ENCODE results near the gene SLX9. TPM values are rescaled to one million over a fixed set of nuclear protein-coding genes. Genes with fewer than 3 reads are reported as not detected.

SLX9 gene, protein sequence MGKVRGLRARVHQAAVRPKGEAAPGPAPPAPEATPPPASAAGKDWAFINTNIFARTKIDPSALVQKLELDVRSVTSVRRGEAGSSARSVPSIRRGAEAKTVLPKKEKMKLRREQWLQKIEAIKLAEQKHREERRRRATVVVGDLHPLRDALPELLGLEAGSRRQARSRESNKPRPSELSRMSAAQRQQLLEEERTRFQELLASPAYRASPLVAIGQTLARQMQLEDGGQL
- total RNA-seq: 47.2 and 49.3 TPM in 2 replicates

DNA sequence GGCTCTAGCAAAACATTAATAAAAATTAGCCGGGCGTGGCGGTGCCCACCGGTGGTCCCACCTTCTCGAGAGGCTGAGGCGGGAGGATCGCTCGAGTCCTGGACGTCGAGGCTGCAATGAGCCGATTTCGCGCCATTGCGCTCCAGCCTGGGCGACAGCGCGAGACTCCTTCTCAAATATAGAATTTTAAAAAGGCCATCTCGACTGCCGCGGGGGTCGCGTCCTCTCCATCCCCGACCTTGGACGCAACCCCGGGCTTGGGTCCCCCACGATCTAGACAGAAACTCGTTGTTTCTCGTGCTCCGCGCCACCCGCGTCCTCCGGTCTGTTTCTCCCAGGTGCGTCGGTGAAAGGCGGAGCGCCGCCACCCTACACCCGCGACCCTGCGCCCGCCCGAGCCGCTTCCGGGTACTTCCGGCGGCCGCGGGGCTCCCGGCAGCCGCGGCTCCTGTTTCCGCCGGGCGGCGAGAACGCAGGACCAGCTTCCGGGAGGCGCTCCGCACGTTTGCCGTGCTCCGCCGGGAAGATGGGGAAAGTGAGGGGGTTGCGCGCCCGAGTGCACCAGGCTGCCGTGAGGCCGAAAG lies at the start of gene SLX9:
Gene SLX9 (plus strand): TSS at position 498 of the 584 bp plus-strand sequence. CDS start 29 bp downstream, at position 527.
- intact Hi-C loops (cut with micrococcal nuclease): loop anchor here (2.0 to 5.0 kb wide), 2 partner anchors 19 to 138 kb away; partner anchors contain the start of gene ITGB2

DNA sequence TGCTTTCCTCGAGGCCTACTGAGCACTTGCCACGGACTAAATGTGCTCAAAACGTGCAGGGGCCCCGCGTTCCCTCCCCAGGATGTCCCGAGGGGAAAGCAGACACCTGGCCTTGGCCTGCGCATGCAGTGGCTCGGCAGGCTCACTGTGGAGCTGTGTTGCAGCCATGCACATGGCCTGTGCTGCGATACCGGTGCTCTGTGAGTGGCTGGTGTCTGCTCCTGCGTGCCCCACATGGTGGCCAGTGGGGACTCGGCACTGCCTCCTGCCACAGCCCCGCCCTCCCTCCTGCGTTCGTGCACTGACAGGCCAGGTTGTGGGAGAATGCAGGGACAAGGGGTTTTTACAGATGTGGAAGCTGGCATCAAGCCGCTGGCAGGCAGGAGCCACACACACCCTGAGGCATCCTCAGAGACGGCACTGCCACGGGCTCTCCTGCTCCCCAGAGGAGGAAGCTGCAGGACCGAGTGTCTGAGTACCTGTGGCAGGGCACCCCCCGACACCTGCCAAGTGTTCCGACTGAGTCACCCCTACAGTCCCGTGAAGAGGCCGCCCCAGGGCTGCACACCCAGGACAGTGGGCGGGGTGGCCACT lies 49.4 kb upstream of the SLX9 start:
- intact Hi-C loops (cut with micrococcal nuclease): loop anchor here (5.0 kb wide), 1 partner anchor 247 kb away; no protein-coding TSS in a partner anchor

DNA sequence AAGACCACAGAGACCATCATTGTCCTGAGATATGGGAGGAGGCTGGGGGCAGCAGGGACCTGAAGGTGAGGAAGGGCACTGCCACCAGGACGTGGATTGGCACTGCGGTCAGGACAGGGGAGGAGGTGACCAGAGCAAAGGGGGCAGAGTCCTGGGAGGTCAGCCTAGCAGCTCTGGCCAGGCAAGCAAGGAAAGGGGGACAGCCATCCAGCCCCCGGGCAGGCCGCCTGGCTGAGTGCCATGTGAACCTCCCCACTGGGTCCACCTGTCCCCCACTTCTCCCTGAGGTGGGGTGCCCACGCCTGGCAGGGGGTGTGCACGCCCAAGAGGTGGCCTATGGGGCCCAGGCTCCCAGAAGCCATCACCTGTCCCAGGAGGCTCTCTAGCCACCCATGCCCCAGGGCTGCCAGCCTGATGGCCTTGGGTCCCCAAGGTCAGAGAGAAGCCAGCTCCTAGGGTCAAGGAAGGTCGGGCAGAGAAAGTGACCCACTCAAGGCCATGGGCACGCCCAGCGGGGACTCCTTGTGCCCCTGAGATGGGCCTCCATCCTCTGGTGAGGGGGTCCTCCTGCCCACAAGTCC lies 48.8 kb upstream of the SLX9 start:
- intact Hi-C loops (cut with micrococcal nuclease): loop anchor here (5.0 kb wide), 1 partner anchor 246 kb away; no protein-coding TSS in a partner anchor

DNA sequence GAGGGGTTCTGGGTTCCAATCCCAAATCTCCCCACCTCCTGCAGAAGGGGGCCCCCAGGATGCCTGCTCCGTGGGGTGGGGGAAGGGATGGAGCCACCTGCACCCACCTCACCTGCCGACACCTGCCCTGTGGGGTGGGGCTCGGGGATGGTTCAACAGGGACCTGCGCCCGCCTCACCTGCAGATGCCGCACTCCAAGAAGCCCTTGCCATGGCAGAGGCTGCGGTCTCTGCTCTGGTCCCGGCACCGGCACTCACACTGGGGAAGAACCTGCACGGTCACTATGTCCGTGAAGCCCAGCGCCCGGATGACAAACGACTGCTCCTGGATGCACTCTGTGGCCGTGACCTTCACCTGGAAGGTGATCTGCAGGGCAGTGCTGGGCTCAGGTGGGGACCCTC lies 48.2 kb upstream of the SLX9 start:
- intact Hi-C loops (cut with micrococcal nuclease): loop anchor here (1.0 to 5.0 kb wide), 6 partner anchors 16 to 548 kb away; partner anchors contain the start of gene UBE2G2

DNA sequence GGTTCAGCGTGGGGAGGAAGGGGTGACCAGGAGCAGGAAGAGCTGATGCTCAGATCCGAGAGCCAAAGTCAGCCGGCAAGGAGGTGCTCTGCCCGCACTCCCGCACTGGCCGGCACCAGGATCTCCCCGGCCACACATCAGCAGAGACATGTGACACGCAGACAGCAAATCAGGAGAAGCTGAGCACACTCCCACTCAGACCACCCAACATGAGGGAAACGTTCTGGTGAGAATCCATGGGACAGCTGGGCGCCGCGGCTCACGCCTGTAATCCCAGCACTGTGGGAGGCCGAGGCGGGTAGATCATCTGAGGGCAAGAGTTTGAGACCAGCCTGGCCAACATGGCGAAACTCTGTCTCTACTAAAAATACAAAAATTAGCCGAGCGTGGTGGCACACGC lies 47.7 kb upstream of the SLX9 start:
- intact Hi-C loops (cut with micrococcal nuclease): loop anchor here (1.0 to 5.0 kb wide), 6 partner anchors 17 to 547 kb away; partner anchors contain the start of gene UBE2G2

DNA sequence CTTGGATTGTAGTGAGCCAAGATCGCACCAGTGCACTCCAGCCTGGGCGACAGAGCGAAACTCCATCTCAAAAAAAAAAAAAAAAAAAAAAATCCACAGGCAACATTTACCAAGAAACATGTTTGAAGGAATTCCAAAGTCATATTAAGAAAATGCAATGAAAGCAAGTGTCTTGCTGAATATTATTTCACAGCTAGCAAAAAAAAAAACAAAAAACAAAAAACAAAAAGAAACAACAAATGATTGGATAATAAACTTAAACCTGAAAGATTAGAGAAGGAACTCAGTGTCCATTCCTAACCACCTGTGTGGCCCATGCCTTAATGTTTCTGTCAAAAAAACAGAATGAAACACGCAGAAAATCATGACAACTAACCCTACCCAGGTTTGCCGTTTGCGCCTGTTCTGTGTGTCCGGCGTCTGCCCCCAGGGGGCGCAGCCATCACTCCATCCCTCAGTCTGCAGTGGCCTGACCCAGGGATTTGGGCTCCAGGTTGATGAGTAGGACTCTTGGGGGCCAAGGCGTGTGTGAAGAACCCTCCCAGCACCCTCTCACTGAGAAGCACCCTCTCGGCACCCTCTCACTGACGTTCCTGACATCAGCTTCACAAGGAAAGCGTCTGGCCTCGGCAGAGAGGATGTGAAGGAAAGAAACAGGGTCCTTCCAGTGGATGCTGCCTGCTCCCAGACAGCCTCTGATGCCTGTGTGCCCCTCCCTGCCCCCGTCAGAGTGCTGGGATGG lies 47.1 kb upstream of the SLX9 start:
- intact Hi-C loops (cut with micrococcal nuclease): loop anchor here (1.0 to 5.0 kb wide), 6 partner anchors 17 to 547 kb away; partner anchors contain the start of gene UBE2G2

DNA sequence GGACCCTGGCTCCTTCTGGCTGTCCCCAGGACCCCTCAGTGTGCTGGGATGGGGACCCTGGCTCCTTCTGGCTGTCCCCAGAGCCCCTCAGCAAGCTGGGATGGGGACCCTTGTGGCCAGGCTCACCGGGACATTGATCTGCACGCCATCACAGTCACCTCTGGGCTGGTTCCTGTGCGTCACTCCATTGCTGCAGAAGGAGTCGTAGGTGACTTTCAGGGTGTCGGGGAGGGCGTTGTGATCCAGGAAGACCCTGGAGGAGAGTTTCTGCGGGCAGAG lies 46.6 kb upstream of the SLX9 start:
- intact Hi-C loops (cut with micrococcal nuclease): loop anchor here (2.0 to 5.0 kb wide), 2 partner anchors 22 to 244 kb away; no protein-coding TSS in a partner anchor

DNA sequence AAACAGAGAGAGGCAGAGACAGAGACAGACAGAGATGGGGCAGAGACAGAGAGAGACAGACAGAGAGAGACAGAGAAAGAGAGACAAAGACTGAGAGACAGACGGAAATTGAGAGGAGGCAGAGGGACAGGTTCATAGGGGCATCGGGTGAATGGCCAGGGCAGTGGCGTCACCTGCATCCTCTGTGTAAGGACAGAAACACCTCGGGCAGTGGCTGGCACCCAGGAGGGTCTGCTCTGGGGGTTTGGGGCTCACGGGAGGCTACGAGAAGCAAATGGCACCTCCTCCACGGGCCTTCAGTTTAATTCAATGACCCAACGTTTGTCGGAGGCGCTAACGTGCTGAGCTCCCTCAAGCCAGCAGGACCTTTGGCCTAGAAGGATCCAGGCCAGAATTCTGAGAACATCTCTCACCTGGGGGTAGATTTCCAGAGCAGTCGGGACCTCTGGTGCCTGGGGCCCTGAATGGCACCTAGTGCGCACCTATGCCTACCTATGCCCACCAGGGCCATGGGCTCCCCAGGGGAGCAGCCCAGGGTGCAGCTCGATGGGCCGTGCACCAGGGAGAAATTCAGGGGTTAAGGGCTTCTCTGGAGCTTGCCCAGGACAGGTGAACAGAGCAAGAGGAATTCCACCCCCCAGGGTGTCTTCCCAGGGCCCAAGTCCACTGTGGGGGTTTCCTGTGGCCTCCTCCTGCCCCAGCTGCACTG lies 45.7 kb upstream of the SLX9 start:
- intact Hi-C loops (cut with micrococcal nuclease): loop anchor here (2.0 to 5.0 kb wide), 2 partner anchors 21 to 243 kb away; no protein-coding TSS in a partner anchor

DNA sequence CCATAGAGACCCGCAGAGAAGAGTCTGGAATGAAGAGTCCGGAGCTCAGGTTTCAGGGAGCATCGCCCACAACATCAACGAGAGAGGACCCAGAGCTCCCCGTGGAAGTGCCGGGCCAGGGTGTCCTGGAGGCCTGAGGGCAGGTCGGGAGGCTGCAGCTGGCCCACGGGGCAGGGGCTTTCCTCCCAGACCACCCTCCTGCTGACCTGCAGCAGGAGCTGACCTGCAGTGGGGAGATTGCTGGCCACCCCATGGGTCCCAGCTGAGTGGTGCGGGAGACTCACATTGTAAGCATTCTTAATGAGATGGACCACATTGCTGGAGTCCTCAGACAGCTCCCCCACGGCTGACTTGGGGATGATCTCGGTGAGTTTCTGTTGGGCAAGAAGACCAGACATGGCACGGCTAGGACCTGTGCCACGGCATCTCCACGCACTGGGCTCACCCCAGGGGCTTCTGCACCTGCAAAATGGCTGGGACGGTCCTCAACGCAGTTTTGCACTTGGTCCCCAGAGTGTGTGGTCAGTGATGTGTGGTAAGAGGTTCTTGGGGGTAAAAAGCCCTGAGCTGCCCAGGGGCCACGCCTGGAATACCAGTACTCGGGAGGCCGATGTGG lies 45.0 kb upstream of the SLX9 start:
- intact Hi-C loops (cut with micrococcal nuclease): loop anchor here (5.0 kb wide), 1 partner anchor 243 kb away; no protein-coding TSS in a partner anchor

DNA sequence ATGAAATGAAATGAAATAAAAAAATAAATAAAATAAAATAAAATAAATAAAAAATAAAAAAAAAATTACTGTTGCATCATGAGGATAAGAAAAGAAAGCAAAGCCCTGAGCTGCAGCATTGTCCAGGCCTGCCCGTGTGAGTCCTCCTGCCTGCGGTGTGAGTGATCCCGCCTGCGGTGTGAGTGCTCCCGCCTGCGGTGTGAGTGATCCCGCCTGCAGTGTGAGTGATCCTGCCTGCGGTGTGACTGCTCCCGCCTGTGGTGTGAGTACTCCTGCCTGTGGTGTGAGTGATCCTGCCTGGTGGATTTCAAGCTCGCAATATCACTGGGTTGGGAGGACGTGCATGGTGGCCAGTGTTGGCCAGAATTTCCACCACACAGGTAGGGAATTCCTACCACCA lies 44.0 kb upstream of the SLX9 start:
- intact Hi-C loops (cut with micrococcal nuclease): no loop called here

DNA sequence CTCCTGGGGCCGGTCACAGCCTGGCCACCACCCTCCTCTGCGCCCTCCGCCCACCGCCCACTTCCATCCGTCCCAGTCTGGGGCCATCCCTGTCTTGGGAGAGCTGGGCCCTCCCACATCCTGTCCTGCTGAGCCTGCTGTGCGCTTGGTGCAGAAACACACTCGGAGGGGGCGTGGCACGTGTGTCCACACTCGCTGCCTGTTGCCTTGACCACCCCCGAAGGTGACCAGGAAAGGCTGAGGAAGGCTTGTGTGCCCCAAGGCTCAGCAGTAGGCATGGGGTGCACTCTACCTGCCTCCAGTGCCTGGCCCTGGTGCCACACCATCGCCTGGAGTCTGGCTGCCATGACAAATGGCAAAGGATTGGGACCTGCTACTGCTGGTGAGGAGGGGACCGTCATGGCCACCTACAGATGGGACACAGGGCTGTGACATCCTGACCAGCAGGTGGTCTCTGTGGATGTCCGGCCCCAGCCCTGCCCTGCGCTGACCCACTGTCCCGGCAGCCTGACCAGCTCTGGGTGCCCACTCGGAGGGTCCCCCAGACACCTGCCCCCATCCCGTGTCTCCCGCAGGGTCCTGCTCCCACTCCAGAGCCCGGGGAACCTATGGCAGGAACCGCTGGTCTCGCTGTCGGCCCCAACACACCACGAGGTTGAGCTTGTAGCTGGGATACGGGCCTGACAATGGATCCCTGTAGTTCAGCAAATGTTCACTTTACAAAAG lies 43.1 kb upstream of the SLX9 start:
- intact Hi-C loops (cut with micrococcal nuclease): no loop called here

DNA sequence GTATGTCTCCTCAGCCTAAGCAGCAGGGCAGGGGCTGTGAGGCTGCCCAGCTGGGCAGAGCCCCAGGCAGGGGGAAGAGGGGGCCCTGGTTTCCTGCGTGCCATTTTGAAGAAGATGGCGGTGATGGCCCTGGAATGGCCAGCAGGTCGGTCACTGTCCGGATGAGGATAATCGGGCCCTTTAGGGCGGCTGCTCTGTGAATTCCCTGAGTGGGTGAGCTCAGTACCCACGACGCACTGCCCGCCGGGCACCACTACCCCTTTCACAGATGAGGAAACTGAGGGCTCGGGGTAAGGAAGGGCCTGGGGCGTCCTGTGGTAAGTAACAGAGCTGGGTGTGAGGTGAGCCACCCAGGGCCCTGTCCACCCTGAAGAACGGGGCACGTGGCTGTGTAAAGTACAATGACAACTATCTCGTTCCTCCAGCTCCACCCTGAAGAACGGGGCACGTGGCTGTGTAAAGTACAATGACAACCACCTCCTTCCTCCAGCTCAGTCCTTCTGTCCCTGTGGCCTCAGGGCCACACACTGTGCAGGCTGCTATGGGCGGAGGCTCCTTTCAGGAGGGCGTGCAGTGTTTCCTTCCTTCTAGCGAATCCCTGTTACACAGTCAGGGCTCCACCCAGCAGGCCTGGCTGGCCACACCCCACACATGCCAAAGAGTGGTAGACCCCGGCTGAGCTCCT lies 42.4 kb upstream of the SLX9 start:
- intact Hi-C loops (cut with micrococcal nuclease): no loop called here

DNA sequence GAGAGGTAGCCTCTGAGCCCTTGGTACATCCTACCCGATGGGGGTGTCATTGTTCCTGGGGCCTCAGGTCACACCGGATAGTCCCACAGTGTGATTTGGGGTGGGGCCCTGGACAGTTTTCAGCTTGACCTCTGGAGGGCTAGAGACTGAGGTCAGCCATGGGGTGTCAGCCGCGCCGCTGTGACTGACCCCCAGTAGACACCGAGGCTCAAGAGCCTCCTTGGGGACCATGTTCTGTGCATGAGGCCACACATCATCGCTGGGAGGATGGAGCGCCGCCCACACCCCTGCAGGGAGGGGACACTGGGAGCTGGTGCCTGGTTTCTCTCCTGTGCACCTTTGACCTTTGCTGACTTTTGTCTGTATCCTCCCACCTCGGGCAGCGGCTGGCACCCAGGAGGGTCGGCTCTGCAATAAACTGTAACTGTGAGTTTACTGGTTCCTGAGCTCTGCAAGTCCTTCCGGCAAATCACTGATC lies 41.8 kb upstream of the SLX9 start:
- intact Hi-C loops (cut with micrococcal nuclease): no loop called here

DNA sequence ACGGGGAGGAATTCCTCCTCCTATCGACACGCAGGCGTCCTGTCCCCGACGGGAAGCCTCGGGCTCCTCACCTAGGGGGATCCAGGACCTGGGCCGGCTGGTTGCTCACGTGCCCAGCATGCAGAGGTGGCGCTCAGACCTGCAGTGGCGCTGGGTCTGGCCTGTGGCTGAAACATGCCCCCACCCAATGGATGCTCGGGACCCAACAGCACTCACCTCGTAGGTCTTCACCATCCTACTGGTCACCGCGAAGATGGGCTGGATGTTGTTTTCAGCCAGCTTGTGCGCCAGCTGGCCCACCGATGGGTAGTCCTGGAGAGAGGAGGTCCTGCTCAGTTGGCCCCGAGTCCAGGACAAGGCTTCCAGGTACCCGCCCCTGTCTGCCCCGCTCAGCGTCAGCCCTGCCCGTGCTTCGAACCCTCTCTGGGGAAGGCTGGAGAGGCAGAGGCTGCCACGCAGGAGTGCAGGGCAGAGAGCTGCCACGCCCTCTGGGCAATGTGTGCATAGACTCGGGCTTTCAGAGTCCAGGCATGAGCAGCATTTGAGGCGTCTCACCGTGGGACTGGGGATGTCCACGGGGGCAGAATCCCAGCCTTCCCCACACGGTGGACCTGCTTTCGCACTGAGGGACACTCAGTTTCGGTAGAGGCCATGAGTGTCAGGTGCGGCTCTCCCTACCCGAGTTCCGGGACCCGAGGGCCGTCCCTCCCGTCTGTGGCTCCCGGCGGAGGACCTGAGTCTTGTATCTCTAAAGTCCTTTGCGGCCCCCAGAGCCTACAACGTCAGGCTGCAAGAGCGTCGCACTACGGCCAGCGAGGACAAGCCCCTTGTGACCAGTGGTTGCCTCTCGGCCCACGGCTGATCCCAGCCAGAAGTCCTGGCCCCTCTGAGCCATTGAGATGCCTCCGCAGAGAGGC lies 40.7 kb upstream of the SLX9 start:
- intact Hi-C loops (cut with micrococcal nuclease): no loop called here

DNA sequence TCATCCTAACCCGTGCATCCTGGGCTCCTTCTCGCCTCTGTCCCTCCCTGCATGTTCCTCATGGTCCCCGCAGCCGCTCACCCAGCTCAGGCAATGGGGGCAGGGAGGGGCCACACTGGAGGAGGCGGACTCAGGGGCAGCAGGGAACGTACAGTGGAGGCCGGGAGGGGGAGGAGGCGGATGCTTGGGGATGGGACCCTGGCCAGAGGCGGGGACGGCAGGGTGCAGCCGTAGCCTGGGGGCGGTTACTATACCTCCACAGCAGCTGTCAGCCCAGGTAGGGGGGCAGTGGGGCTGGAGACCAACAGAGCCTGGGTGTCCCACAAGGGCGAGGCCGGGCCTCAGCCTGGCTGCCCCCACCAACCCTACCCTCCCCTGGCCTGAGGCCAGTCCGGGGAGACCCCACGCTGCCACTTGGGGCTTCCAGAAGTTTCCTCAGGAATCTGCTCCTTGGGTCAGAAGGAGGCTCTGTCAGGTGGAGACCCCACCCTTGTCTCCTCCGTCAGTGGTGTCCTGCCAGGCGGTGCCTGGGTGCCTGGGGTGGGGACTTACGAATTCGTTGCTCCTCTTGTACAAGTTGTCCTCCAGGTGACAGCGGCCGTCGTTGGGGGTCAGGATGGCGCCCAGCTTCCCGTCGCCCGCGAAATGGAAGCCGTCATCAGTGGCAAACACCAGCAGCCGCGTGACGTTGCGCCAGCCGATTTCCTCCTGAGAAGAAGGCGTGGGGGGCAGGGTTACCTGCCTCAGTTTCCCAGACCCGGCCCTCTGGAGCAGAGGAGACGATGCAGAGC lies 39.9 kb upstream of the SLX9 start:
- intact Hi-C loops (cut with micrococcal nuclease): no loop called here

DNA sequence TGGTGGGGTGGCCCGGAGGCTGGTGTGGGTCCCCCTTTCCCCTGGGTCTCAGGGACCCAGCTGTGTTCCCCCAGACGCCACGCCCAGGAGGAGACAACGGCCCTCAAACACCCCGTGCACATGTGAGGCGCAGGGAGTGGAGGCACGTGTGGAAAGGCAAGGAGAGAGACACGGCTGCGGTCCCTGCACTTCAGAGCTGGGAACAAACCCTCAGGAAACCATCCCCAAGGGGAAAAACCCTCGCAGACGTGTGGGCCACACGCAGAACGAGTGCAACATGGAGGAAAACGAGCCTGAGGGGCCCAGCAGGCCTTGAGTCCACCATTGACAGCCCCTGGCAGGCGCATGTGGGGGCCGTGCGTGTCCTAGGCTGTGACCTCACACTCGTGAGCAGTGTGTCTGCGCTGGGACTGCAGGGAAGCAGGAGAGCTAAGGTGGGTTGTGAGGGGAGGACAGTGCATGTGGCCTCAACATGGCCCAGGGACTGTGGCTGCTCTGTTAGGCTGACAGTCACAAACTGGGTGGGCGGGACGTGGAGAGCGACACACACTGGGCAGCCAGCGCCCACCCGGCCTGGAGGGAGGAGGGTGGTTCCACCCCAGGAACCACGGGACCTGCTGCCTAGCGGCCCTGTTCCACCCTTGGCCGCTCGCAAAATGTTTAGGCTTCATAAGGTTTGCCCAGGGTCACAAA lies 39.1 kb upstream of the SLX9 start:
- intact Hi-C loops (cut with micrococcal nuclease): no loop called here
